Mesenchymal stem cell (in vitro differentiated cells and primary cell): ENCODE results near the gene RPL10.

Experiments used
- DNase-seq: peaks from one replicate; pipeline ENCODE4 v3.0.0-alpha.2; 2013
- H2AFZ ChIP-seq: one replicate; pipeline ENCODE4 v1.6.1; 2013; ENCODE audit warnings: low read depth, mild to moderate bottlenecking, control low read depth, inconsistent platforms, low read length, moderate library complexity
- H2AK5ac ChIP-seq: 2 replicates; pipeline ENCODE4 v1.6.1; 2013; ENCODE audit warnings: low read length, moderate library complexity, mild to moderate bottlenecking, inconsistent platforms; ENCODE audit not compliant: severe bottlenecking
- H2BK120ac ChIP-seq: one replicate; pipeline ENCODE4 v1.6.1; 2013; ENCODE audit warnings: low read depth, mild to moderate bottlenecking, inconsistent platforms, low read length, moderate library complexity
- H2BK12ac ChIP-seq, 2 experiments: one replicate each; pipeline ENCODE4 v1.6.1; 2013; ENCODE audit warnings: inconsistent platforms in 2 of 2, low read length in 2 of 2, mild to moderate bottlenecking in 2 of 2, moderate library complexity in 2 of 2, control low read depth in 1 of 2
- H2BK15ac ChIP-seq: one replicate; pipeline ENCODE4 v1.6.1; 2013; ENCODE audit warnings: mild to moderate bottlenecking, low read depth, inconsistent platforms; ENCODE audit not compliant: poor library complexity, severe bottlenecking
- H2BK5ac ChIP-seq: 2 replicates; pipeline ENCODE4 v1.6.1; 2013; ENCODE audit warnings: low read depth, mild to moderate bottlenecking, low read length, control low read depth, inconsistent platforms; ENCODE audit not compliant: poor library complexity, severe bottlenecking
- H3K14ac ChIP-seq, 2 experiments: one replicate each; pipeline ENCODE4 v1.6.1; 2013; ENCODE audit warnings: inconsistent platforms in 2 of 2, low read length in 2 of 2, control low read depth in 1 of 2, mild to moderate bottlenecking in 1 of 2, moderate library complexity in 1 of 2
- H3K18ac ChIP-seq, 2 experiments: one replicate each; pipeline ENCODE4 v1.6.1; 2013; ENCODE audit warnings: inconsistent platforms in 2 of 2, low read length in 2 of 2, control low read depth in 1 of 2, low read depth in 1 of 2, mild to moderate bottlenecking in 1 of 2
- H3K23ac ChIP-seq, 2 experiments: one replicate each; pipeline ENCODE4 v1.6.1; 2013; ENCODE audit warnings: inconsistent platforms in 2 of 2, low read length in 2 of 2, mild to moderate bottlenecking in 2 of 2, moderate library complexity in 2 of 2, control low read depth in 1 of 2
- H3K27ac ChIP-seq: 2 replicates; pipeline ENCODE4 v1.5.1; 2013; ENCODE audit warnings: mild to moderate bottlenecking, moderate library complexity, low read length, control low read depth, inconsistent platforms; ENCODE audit not compliant: poor library complexity, severe bottlenecking
- H3K27me3 ChIP-seq, 2 experiments: 2 replicates each; pipeline versions ENCODE4 v1.6.1 to v1.7.0; 2013; ENCODE audit warnings: low read length in 2 of 2, mild to moderate bottlenecking in 2 of 2, moderate library complexity in 2 of 2, control low read depth in 1 of 2, inconsistent platforms in 1 of 2; ENCODE audit not compliant: control insufficient read depth in 1 of 2, insufficient read depth in 1 of 2
- H3K36me3 ChIP-seq, 2 experiments: 2 replicates each; pipeline versions ENCODE4 v1.6.1 to v1.7.0; 2013; ENCODE audit warnings: low read length in 2 of 2, control low read depth in 1 of 2, inconsistent platforms in 1 of 2, low read depth in 1 of 2, mild to moderate bottlenecking in 1 of 2; ENCODE audit not compliant: insufficient read depth in 2 of 2, control insufficient read depth in 1 of 2
- H3K4ac ChIP-seq, 2 experiments: one replicate each; pipeline ENCODE4 v1.6.1; 2013; ENCODE audit warnings: inconsistent platforms in 2 of 2, low read length in 2 of 2, mild to moderate bottlenecking in 2 of 2, moderate library complexity in 2 of 2, control low read depth in 1 of 2, low read depth in 1 of 2
- H3K4me1 ChIP-seq: 2 replicates; pipeline ENCODE4 v1.6.1; 2013; ENCODE audit warnings: low read depth, low read length, control low read depth; ENCODE audit not compliant: control insufficient read depth, insufficient read depth
- H3K4me2 ChIP-seq: 2 replicates; pipeline ENCODE4 v1.6.1; 2013; ENCODE audit warnings: low read length, mild to moderate bottlenecking, inconsistent platforms; ENCODE audit not compliant: poor library complexity, severe bottlenecking
- H3K4me3 ChIP-seq, 2 experiments: 2 replicates each; pipeline versions ENCODE4 v1.5.1 to v1.7.0; 2013; ENCODE audit warnings: low read length in 2 of 2, mild to moderate bottlenecking in 2 of 2, control low read depth in 1 of 2, low read depth in 1 of 2; ENCODE audit not compliant: insufficient read depth in 1 of 2
- H3K79me1 ChIP-seq: replicated peaks from 2 replicates; pipeline ENCODE4 v1.6.1; 2013; ENCODE audit warnings: mild to moderate bottlenecking, control low read depth, low read length, inconsistent platforms; ENCODE audit not compliant: poor library complexity, severe bottlenecking
- H3K9ac ChIP-seq: 2 replicates; pipeline ENCODE4 v1.7.0; 2013; ENCODE audit warnings: mild to moderate bottlenecking, low read length, moderate library complexity
- H3K9me3 ChIP-seq: 2 replicates; pipeline ENCODE4 v1.7.0; 2013; ENCODE audit warnings: mild to moderate bottlenecking, low read length; ENCODE audit not compliant: control insufficient read depth
- H4K8ac ChIP-seq: one replicate; pipeline ENCODE4 v1.6.1; 2013; ENCODE audit warnings: inconsistent platforms, mild to moderate bottlenecking, low read length, moderate library complexity
- H4K91ac ChIP-seq: one replicate; pipeline ENCODE4 v1.6.1; 2013; ENCODE audit warnings: mild to moderate bottlenecking, low read length, inconsistent platforms
- WGBS: methylation state at CpG from one replicate; pipeline ENCODE4 v1.1.7; 2013; ENCODE audit warnings: mixed read lengths; 5-methylcytosine and 5-hydroxymethylcytosine counted together

The RPL10 gene

DNA sequence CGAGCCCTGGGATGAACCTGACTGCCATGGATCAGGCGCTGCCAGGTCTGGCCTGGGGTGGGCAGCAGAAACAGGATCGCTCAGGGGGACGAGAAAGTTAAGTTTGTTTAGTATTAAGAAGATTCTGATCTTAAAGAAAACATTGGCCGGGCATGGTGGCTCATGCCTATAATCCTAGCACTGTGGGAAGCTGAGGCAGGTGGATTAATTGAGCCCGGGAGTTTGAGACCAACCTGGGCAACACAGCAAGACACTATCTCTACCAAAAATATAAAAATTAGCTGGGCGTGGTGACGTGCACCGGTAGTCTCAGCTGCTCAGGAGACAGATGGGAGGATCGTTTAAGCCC, 23.0 kb upstream of the RPL10 start:
- peaks cover 0 to 7% of the 10 kb centered on the region in 2 experiments for H3K36me3 ChIP-seq
- whole genome bisulfite sequencing: 74% methylated on average over 9 of the region's 10 CpGs
- H4K8ac ChIP-seq: no peak overlapping the region

DNA sequence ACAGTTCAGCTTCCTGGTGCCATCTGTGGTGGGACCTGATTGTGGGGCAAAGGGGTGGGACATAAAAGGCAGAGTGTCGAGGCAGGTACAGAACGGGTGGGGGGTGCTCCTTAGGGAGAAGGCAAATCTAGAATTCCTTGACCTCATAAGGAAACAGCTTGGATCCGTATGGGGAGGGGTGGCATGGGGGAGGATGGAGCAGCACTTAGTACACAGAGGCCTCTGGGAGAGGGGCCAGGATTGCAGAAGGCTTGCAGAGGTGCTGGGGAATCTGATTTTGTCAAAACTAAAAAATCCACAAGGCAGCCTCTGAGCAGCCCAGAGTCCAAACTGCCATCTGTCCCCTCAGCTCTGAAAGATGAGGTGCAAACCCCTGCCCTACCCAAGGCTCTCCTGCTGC, 21.4 kb upstream of the RPL10 start:
- no peak overlapping the region for H2AFZ ChIP-seq
- H4K8ac ChIP-seq: no peak overlapping the region
- H4K91ac ChIP-seq: no peak overlapping the region
- no peak for DNase-seq
- H3K4me2 ChIP-seq: no peak overlapping the region
- H3K27ac ChIP-seq: no peak overlapping the region
- no peak overlapping the region for H3K23ac ChIP-seq
- H2AK5ac ChIP-seq: peak overlapping the region; percentile 38
- H3K9me3 ChIP-seq: no peaks in the 10 kb centered on the region
- peaks cover 7 to 8% of the 10 kb centered on the region in 2 experiments for H3K36me3 ChIP-seq
- no peak overlapping the region for H3K4ac ChIP-seq
- 83% methylated on average over 2 of the region's 3 CpGs for WGBS
- no peak overlapping the region for H2BK120ac ChIP-seq
- H2BK12ac ChIP-seq: peak overlapping the region in 1 of 2 experiments; percentile 54
- no peak overlapping the region for H2BK15ac ChIP-seq
- H3K4me3 ChIP-seq: no peak overlapping the region
- H3K14ac ChIP-seq: no peak overlapping the region
- peaks cover 5% of the 10 kb centered on the region for H3K79me1 ChIP-seq
- H2BK5ac ChIP-seq: no peak overlapping the region
- H3K27me3 ChIP-seq: no peaks in the 10 kb centered on the region
- no peak overlapping the region for H3K9ac ChIP-seq
- peaks cover 25% of the 10 kb centered on the region for H3K4me1 ChIP-seq
- H3K18ac ChIP-seq: no peak overlapping the region

More for the DNA sequence above, 23.0 kb upstream of the RPL10 start:
- Histone ChIP-seq H3K9ac (peak overlapping the region; percentile 43), H2AK5ac (no peak overlapping the region), H3K23ac (no peak overlapping the region), H3K9me3 (no peaks in the 10 kb centered on the region), H3K27ac (peak overlapping the region; percentile 70), H3K14ac (peak overlapping the region in 1 of 2 experiments; percentile 41), H2BK15ac (no peak overlapping the region), H3K79me1 (peaks cover 5% of the 10 kb centered on the region), H3K4me2 (peak overlapping the region; percentile 58), H2BK5ac (peak overlapping the region; percentile 5), H3K4me3 (peak overlapping the region; percentile 44 to 55), H3K18ac (peak overlapping the region in 1 of 2 experiments; percentile 48), H2BK120ac (no peak overlapping the region), H4K91ac (no peak overlapping the region), H3K4me1 (peaks cover 19% of the 10 kb centered on the region), H3K4ac (no peak overlapping the region), H3K27me3 (no peaks in the 10 kb centered on the region), H2AFZ (no peak overlapping the region), H2BK12ac (peak overlapping the region in 1 of 2 experiments; percentile 1)
- DNase-seq: no peak

DNA sequence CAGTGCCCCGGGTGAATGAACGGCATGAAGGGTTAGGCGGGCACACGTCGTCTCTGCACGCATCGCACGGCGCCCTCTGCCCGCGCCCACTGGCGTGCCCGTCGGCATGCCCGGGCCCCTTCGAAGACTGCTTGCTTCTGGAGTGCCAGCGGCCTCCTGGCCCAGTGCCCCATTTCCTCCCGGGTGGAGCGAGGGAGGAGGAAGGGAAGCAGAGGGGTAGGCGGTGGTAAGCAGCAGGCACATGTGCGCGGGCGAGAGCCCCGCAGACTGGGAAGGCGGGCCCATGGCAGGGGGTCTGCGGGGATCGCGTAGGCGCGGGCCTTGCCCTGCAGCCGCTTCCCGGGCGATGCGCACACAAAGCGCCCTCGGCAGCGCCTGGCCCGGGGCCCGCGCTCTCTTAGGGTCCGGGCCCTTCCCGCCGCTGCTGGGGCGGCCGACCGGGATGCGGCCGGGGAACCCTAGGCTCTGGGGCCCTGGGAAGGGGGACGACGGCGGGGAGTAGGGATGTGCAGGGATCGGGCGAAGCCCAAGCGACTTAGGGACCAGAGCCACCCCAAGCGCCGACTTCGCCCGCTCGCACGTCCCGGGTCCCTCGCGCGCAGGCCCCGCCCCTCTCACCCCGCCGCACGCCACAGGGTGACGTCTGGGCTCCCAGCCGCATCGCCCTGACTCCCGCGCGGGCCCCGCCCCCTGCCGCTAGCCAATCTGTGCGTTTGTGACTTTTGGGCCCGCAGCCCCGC, 19.9 kb upstream of the RPL10 start:
- Histone ChIP-seq H4K8ac (peak overlapping the region; percentile 69), H3K14ac (peak overlapping the region; percentile 36 to 60), H2BK120ac (peak overlapping the region; percentile 49), H4K91ac (peak overlapping the region; percentile 68), H2BK5ac (peak overlapping the region; percentile 25), H3K27me3 (no peaks in the 10 kb centered on the region), H3K79me1 (peaks cover 5% of the 10 kb centered on the region), H2BK12ac (peak overlapping the region in 1 of 2 experiments; percentile 54), H3K23ac (no peak overlapping the region), H3K4me3 (peak overlapping the region; percentile 52 to 69), H2AFZ (no peak overlapping the region), H3K4me1 (peaks cover 17% of the 10 kb centered on the region), H3K9ac (peak overlapping the region; percentile 86), H3K4ac (peak overlapping the region in 1 of 2 experiments; percentile 51), H3K9me3 (no peaks in the 10 kb centered on the region), H3K36me3 (peaks cover 8 to 16% of the 10 kb centered on the region in 2 experiments), H2AK5ac (no peak overlapping the region), H3K27ac (peak overlapping the region; percentile 70), H2BK15ac (peak overlapping the region; percentile 28), H3K4me2 (peak overlapping the region; percentile 82), H3K18ac (peak overlapping the region; percentile 70 to 73)
- 8% methylated on average over 25 of the region's 79 CpGs for WGBS
- DNase-seq: no peak

DNA sequence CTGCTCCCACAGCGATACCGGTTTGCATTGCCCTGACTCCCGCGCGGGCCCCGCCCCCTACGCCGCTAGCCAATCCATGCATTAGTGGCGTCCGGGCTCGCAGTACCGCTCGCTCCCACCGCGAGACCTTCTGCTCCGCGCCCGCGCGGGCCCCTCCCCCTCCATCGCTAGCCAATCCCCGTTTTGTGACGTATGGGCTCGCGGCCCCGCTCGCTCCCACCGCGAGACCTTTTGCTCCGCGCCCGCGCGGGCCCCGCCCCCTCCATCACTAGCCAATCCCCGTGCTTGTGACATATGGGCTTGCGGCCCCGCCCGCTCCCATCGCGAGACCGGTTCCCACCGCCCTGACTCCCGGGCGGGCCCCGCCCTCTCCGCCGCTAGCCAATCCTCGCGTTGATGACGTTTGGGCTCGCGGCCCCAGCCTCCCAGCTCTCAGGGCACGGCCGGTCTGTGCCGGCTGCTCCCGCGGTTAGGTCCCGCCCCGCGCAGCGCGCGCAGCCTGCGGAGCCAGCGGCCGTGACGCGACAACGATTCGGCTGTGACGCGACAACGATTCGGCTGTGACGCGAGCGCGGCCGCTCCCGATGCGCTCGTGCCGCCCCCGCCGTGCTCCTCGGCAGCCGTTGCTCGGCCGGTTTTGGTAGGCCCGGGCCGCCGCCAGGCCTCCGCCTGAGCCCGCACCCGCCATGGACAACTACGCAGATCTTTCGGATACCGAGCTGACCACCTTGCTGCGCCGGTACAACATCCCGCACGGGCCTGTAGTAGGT, 19.2 kb upstream of the RPL10 start, which contains the start of gene EMD:
EMD (plus strand) TSS at position 497 of the 770 bp plus-strand sequence; CDS start at position 687, 190 bp downstream.
- Histone ChIP-seq H3K27ac (peak within 1 kb of the TSS; percentile 70), H2BK15ac (peak within 1 kb of the TSS; percentile 28), H4K91ac (peak within 1 kb of the TSS; percentile 68), H3K18ac (peak within 1 kb of the TSS; percentile 80 to 86), H3K27me3 (no peaks in the 10 kb centered on the region), H2BK5ac (peak within 1 kb of the TSS; percentile 81), H3K23ac (no peak within 1 kb of the TSS), H2BK12ac (peak within 1 kb of the TSS in 1 of 2 experiments; percentile 39), H3K4me1 (peaks cover 13% of the 10 kb centered on the region), H3K9ac (peak within 1 kb of the TSS; percentile 97), H2AFZ (peak within 1 kb of the TSS; percentile 10), H3K79me1 (peaks cover 5% of the 10 kb centered on the region), H4K8ac (peak within 1 kb of the TSS; percentile 69), H3K4ac (peak within 1 kb of the TSS; percentile 81 to 84), H3K36me3 (peaks cover 8 to 16% of the 10 kb centered on the region in 2 experiments), H3K4me3 (peak within 1 kb of the TSS; percentile 78 to 83), H3K14ac (peak within 1 kb of the TSS; percentile 36 to 91), H3K4me2 (peak within 1 kb of the TSS; percentile 82), H2AK5ac (no peak within 1 kb of the TSS), H3K9me3 (no peaks in the 10 kb centered on the region), H2BK120ac (peak within 1 kb of the TSS; percentile 49)
- WGBS: under 1% methylated on average over 54 of the region's 103 CpGs
- peak; percentile 97 for DNase-seq
